GF-D8 (cell line): ENCODE results near the gene NOS1AP.
"Not testable (repeated sequence)": the region's sequence is repeated elsewhere in the genome, so short reads cannot be mapped to it uniquely, and the experiment has no call there.

Experiments
- DNase-seq: peaks from one replicate; lab custom pipeline; 2025; lab: John Stamatoyannopoulos, UW

Gene NOS1AP

DNA sequence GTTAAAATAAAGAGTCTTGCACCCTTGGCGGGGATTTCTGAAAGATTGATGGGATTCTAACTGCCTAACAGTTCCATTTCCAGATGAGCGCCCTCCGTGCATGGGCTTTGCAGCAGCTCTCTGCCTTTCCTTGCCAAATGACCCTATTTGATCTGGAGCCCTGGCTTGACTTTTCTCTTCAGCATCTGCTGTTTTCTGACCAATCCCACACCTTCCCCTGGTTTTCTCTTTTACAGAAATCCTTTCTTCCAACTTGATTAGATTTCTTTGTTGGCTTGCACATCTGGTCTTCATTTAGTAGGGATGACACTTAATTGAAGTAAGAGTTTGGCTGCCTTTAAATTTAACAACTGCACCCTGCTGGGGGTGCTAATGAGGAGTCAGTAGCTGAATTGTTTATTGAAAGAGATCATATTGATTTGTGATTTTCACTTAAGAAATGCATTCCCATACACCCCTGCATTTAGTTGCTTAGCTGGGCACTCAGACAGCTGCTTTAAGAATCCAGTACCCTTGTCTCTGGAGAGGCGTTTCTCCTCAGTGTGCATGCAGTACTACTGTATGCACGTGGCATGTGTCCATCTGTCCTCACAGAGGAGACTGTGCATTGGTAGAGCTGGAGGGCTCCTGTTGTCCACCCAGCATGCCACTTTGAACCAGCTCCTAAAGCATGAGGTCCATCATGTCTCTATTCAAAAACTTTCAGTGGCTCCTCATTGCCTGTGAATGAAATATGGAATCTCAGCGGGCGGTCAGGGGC is 99.7 kb downstream of the NOS1AP start:
- no peak for DNase-seq

DNA sequence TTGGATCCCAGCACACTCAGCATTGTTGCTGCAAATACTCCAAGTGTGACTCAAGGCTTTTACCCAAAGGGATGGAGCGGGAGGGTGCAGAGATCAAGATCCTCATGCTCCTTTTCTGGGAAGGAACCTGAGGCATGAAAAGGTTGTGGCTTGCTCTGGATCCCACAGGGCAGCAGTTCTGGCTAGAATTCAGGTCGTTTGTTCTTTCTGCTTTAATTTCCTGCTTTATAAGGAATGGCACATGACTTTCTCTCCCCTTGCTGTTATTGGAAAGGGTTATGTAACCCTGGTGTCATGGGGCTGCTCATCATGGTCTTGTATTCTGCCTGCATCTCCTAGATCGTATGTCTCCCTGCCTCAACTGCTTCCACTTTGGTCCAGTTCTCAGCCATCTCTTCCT is 101.6 kb downstream of the NOS1AP start:
- no peak for DNase-seq

DNA sequence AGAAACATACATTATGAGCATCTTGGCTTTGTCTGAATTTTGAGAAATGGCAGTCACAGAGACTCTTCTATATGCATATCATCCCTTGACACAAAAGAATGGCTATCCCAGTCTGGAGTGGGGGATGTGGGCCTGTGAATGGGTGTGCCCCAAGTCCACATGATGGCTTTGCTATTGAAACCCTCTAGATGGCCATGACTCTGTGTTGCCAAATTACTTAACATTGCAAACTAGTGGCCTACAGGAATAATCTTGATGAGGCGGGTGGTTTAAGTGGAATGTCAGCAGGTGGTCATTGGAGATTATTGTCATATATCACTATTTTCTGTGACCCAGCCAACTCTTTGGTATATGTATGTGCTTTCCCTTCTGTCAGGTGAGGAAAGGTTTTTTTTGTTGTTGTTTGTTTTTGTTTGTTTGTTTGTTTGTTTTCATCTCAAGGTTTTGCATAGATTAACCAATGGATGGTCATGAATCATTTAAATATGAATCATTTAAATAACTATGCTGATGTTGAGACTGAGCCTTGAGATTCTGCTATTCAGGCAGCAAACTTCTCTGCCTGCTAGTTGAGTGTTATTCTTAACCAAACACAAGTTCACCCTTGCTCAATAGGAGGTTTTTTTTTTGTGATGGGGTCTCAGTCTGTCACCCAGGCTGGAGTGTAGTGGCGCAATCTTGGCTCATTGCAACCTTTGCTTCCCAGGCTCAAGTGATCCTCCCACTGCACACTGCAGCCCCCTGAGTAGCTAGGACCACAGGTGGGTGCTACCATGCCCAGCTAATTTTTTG is 103.0 kb downstream of the NOS1AP start:
- no peak for DNase-seq

DNA sequence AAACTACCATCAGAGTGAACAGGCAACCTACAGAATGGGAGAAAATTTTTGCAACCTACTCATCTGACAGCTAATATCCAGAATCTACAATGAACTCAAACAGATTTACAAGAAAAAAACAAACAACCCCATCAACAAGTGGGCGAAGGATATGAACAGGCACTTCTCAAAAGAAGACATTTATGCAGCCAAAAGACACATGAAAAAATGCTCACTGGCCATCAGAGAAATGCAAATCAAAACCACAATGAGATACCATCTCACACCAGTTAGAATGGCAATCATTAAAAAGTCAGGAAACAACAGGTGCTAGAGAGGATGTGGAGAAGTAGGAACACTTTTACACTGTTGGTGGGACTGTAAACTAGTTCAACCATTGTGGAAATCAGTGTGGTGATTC is 104.1 kb downstream of the NOS1AP start:
- not testable (repeated sequence) for DNase-seq

DNA sequence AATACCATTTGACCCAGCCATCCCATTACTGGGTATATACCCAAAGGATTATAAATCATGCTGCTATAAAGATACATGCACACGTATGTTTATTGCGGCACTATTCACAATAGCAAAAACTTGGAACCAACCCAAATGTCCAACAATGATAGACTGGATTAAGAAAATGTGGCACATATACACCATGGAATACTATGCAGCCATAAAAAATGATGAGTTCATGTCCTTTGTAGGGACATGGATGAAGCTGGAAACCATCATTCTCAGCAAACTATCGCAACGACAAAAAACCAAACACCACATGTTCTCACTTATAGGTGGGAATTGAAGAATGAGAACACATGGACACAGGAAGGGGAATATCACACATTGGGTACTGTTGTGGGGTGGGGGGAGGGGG is 104.5 kb downstream of the NOS1AP start:
- not testable (repeated sequence) for DNase-seq

DNA sequence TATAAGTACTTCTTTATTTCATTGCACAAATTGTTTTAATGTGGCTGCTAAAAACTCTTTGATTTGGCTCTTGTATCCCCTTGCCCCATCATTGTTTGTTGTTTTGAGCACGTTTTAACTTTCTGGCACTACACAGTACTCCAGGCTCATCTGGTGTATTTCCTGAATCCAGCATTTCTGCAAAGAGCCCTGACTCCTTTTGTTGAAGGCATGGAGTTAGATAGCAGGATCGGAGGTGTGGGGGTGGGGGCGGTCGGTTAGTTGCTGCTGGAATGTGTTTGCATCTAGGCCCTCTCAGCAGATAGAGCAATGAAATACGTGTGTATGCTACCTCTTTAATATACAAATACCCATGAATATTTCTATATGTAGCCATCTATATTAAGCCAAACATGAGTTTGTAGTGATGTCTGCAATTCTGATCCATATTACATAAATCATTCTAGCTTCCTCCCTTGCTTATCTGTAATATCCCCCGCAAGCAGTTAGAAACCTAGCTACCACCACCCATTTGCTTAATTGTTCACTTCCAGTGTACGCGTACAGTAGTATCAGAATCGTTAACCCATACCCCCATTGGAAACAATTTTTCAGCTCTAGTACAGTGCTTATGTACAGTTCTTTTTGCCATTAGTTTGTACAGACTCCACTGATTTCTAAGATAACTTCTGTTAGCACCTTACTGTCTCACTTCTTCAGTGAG is 106.0 kb downstream of the NOS1AP start:
- no peak for DNase-seq

DNA sequence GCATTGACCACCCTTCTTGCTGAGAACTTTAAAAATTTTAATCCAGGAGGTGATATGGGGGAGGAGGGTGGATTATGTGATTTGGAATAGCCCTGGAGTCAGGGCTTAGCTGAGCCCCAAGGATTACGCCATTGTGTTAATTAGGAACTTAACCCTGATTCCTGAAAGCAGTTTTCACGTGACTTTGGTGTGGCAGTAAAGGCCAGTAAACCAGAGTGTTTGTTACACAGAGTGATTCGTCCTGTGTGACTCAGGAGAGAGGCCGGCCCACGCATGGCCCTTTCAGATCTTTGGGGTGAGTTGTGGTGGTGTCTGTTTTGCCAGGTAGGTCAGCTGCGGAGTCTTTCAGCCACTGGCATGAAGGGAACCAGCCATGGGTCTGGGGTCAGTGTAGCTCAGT is 107.6 kb downstream of the NOS1AP start:
- no peak for DNase-seq

DNA sequence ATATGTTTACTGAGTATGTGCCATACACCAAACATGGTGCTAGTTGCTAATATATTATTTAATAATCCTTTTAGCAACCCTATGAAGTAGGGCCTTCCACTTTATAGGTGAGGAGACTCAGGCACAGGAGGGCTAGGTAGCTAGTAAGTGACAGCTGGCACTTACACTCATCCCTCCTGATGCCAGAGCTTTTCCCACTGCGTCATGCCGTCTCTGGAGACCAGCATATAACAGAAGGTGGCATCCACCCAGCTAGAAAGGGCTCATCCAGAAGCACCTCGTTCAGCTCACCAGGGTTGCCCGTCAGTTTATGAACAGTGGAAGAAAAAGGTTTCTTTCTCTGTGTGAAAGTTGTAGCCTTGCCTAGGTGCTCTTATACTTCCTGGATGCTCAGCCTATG is 108.9 kb downstream of the NOS1AP start:
- DNase-seq: no peak

DNA sequence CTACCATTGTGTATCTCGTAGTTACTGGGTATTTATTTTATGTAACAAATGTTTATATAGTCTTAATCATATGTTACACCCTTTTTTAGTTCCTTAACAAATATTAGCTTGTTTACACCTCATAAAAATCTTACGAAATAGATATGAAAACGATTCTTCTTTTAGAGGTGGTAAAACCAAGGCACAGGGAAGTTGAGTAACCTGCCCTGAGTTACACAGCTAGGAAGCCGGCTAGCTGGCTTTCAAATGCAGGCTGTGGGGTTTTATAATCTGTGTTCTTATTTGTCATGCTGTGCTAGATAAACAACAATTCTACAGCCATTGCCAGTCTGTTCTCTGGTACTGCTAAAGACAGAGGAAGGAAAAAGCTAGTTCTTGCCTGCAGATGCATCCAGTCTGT is 109.6 kb downstream of the NOS1AP start:
- no peak for DNase-seq

DNA sequence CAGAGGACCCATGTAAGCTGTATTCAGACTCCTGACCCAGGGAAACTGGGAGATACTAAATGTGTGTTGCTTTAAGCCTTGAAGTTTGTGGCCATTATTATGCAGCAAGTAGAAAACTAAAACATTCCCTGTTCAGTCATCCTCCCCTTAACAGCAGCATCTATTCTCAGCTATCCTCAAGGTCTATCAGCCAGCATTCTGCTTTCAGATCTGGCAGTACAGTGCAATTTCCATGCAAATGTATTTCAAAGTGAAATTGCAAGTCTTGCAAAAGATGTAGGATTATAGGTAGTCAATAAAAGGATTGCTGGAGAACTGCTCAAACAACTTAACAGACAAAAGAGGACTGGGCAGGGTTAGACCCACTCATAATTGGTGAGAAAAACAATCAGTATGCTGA is 111.3 kb downstream of the NOS1AP start:
- DNase-seq: no peak

DNA sequence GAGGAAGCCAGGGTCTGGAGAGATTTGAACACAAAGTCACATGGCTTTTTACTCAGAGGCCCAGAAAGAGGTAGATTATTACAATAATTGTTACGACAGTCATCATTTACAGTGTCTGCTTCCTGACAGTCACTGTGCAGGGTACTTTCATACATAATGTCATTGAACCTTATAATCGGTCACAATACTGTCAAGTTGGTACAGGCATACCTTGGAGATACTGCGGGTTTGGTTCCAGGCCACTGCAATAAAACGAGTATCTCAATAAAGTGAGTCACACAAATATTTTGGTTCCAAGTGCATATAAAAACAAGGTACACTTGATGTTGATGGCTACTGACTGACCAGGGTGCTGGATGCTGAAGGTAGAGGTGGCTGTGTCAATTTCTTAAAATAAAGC is 112.6 kb downstream of the NOS1AP start:
- no peak for DNase-seq

DNA sequence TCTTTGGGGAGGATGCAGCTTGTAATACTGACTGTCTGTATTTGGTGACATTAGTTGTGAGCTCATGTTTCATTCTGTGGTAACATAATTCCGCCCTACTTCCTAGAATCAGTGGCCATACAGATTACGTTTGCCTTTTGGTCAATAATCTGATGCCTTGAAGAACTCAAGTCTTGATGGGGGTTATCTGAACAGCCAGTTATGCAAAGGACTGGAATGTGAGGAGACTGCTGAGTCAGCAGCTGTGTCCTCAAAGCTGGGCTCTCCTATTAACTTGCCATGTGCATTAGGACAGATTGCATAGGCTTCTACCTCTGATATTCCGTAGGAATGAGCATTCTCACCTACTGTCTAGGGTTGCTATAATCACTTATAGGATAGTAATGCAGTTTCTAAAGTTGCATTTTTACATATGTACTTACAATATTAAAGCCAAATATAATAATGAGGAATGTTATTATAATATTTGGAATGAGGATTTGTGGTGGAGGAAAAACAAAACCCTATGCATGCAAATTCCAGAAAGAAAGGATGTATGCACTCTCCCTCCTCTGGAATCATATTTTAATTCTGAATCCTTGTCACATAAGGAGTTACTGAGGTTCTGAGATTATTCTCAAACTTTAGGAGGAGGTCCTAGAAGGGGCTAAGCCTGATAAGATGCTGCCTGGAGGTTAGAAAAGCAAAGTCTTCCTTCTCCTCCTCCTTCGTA is 116.0 kb downstream of the NOS1AP start:
- no peak for DNase-seq

DNA sequence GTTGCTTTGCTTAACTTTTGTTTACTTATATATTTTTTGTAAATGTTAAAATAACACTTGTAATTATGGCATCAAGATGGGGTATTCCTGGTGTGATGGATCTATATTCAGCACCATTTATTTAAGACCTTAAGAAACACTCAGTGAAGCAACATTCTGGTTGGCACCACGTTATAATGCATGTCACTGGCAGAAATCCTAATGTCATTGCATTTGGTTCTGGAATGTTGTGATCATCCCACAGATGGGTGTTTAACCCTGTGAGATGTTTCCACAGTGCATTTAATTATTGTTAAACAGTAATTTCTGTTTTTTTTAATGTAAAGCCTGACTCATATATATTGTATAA is 116.5 kb downstream of the NOS1AP start:
- DNase-seq: no peak

DNA sequence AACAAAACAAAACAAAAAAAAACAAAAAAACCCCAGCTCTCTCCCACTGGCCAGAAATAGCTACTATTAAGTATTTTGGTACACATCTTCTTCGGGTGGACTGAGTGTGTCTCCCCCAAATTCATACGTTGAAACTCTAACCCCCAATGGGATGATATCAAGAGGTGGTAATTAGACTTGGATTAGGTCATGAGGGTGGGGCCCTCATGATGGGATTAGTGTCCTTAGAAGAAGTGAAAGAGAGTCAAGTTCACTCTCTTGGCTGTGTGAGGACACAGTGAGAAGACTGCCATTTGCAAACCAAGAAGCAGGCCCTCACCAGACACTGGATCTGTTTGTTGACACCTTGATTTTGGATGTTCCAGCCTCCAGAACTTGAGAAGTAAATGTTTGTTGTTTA is 116.9 kb downstream of the NOS1AP start:
- no peak for DNase-seq

DNA sequence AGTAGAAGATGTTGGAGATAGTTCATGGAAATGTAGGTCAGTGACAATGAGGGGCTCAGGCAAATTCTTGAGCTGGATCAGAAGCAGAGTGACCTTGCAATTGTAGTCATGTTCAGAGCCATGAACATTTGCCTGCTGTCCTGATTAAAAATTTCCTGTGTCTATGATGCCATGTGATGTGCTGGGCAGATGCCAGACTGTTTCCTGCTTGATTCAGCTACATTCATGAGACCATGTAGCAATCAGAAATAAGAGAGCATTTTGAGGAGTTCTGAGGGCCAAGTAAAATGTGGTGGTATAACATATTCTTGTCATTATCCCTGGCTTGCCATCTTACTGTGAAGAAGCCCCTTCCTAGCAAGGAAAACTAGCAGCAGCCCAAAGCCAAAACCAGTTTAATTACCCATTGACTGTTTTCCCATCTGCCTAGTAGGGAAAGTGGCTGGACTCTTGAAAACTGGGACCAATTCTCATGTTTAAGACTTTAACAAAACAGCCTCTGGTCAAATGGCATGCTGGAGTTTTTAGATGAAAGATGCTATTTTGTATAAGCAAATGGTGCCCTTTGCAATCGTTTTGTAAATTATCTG is 118.3 kb downstream of the NOS1AP start:
- no peak for DNase-seq

DNA sequence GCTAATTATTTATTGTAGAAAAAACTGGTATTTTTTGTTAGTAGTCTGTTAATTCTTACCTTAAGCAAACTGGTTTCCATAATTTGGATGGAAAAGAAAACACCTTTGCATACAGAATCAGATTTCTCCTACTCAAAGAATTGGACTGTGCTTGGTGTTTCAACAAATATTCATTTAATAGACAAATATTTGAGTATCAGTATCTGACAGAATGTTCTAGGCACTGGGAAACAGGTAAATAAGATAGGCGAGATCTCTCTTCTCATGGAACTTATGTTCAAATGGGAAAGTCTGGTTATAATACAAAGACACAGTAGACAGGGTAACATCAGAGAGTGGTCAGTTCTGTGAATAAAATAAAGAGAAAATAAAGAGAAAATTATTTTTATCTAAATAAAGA is 119.9 kb downstream of the NOS1AP start:
- no peak for DNase-seq

DNA sequence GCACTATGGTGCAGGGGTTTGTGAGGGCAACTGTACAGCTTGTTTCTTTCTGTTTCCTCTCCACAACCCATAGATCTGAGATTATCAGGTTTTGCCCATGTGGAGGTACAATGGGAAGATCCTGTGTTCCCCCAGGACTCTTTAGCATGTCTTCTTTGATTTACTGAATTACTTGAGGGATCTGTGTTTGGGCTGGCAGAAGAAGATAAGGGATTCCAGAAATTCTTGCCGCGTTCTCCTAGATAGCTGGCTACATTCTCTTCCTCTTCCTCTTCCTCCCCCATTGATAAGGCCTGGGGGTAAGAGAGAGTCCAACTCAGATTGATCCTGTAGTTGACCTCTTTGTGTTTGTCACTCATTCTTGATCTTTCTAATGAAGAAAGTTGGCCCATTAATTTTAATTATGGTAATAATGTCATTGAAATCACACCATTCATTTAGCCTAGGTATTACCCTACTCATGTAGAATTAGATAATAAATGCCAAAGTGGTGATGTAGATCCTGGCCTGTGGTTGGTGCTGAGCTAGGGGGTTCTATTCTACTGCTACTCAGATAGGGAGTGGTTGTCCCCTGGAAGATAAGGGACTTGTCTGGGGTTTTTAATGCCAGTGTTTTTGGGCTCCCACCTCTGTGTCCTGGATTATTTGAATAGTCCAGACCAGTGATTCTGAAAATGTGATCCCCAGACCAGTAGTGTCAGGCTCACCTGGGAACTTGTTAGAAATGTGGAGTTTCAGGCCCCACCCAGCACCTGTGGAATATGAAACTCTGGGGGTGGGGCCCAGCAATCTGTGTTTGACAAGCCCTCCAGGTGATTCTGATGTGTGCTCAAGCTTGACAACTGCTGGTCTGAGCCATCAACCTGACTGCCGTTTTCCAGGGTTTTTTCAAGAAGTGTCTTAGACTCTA is 122.2 kb downstream of the NOS1AP start:
- DNase-seq: no peak

DNA sequence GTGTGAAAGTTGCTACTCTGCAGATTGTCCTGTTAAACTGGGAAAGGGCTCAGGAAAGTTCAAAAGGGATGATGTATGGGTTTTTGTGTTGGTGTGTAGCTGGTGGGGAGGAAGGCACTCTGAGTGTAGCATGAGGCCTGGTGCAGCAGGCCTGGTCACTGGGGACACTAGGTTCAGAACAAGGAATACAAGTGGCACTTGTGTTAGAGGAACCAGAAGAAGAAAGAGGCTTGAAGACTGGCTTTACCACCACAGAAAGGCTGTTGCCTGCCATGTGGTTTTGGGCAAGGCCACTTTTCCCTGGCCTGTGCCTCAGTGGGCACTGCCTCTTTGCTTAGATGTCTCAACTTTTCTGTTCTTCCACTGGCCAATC is 122.8 kb downstream of the NOS1AP start:
- no peak for DNase-seq

DNA sequence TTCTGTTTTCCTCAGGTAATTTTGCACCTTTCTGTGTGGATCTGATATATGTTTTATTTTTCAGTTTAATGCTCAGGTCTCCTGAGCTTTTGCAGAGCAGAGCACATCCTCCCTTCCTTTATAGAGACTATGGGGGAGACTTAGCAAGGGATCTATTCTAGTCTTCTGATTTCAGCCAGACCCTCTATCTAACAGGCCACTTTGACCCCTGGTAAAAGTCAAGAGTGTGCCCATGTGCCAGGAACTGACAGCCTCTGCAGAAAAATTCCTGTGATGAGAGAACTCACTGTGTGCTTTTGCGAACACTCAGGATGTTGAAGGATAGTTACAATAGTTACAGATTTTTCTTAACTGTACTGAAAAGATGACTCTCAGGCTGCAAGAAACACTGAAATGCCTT is 123.3 kb downstream of the NOS1AP start:
- DNase-seq: no peak

DNA sequence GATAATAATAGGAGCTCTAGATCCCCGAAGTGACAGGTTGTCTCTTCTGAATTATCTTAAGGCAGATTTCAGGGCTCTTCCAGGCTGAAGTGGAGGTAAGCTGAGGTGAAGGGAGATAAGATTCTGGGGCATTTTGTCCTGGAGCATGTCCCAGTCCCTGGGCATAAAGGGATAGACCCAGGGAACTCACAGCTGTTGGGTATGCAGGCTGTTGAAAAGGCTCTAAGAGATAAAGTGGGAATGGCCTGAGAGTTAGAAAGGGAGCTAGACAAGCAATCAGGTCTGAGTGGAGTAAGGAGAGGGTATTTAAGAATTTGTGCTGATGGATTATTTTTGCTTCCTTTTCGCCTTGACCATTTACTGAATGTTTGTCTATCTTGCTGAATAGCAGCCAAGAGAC is 123.7 kb downstream of the NOS1AP start:
- no peak for DNase-seq

DNA sequence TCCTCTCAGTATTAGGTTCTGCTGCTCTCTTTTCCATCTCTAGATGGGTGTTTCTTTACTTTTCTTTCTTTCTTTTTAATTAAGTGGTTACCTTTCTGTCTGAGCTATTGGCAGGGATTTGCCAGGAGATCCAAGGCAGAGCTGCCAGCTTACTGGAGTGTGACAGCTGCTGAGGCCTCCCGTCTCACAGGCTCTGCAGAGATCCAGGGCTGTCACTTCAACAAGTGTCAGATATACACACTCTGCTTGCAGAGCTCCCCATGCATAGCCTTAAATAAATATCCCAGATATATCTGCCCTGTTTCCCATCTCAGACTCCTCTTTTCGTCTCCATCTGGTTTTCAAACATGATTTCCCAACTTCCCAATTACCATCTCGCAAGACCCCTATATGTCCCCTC is 124.3 kb downstream of the NOS1AP start:
- DNase-seq: no peak
